Putamen (tissue), 1 donor: ENCODE results near the gene AKR1C4.
"Not testable (repeated sequence)": the region's sequence is repeated elsewhere in the genome, so short reads cannot be mapped to it uniquely, and the experiment has no call there.

ENCODE experiments used
- DNase-seq: peaks from one replicate; pipeline ENCODE4 v3.0.0-alpha.2; 2016; ENCODE audit warnings: low spot score

Gene AKR1C4

DNA sequence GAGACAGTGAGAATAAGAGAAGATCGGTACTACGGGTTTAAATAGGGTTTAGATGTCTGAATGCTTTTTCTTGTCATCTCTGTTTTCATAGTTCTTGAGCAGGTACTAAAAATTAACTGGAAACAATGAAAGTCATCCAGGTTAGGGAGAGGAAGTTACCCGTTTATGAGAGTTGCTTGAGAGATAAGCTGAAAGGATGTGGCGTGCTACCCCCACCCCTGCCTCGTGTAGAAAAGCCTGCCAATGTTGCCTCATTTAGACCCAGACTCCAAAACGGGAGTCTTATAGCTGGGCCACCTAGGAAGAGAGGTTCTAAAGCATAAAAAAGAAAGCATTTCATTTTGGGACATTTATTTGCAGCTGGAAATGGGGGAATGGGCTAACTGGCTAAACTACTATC lies 10.2 kb downstream of the AKR1C4 start:
- DNase-seq, result no peak

DNA sequence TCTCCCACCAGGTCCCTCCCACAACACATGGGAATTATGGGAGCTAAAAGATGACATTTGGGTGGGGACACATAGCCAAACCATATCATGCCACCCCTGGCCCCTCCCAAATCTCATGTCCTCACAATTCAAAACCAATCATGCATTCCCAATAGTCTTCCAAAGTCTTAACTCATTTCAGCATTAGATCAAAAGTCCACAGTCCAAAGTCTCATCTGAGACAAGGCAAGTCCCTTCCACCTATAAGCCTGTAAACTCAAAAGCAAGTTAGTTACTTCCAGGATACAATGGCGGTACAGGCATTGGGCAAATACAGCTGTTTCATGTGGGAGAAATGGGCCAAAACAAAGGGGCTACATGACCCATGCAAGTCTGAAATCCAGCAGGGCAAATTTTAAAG lies 13.1 kb downstream of the AKR1C4 start:
- DNase-seq, result not testable (repeated sequence)

DNA sequence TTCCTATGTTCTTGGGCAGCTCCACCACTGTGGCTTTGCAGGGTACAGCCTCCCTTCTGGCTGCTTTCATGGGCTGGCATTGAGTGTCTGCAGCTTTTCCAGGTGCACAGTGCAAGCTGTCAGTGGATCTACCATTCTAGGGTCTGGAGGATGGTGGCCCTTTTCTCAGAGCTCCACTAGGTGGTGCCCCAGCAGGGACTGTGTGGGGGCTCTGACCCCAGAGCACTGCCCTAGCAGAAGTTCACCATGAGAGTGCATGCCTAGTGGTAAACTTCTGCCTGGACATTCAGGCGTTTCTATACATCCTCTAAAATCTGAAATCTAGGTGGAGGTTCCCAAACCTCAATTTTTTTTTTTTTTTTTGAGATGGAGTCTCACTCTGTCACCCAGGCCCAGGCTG lies 13.6 kb downstream of the AKR1C4 start:
- not testable (repeated sequence) for DNase-seq

DNA sequence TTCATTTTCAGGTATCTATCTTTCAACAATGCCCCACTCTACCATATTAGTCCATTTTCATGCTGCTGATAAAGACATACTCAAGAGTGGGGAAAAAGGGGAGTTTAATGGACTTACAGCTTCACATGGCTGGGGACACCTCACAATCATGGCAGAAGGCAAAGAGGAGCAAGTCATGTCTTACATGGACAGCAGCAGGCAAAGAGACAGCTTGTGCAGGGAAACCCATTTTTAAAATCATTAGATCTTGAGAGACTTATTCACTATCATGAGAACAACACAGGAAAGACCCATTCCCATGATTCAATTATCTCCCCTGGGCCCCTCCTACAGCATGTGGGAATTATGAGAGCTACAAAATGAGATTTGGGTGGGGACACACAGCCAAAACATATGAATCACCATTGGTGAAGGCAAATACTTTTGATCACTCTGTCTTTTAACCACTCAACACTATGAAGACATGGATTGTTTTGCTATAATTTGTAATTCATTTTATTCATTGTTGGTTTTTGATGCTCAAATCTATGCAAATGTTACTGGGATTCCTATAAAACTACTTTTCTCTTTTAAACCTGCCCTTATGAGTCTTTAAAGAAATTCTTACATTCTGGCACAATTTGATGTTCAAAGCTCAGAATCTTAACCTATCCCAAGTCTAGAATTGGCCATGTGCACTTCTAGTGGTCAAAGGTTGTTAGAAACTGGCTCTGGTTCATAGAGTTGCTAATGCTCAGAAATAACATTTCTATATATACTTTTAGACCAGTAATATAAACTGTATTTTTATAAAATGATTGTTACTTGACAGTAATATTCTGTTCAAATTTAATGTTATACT lies 15.3 kb downstream of the AKR1C4 start:
- no peak for DNase-seq

DNA sequence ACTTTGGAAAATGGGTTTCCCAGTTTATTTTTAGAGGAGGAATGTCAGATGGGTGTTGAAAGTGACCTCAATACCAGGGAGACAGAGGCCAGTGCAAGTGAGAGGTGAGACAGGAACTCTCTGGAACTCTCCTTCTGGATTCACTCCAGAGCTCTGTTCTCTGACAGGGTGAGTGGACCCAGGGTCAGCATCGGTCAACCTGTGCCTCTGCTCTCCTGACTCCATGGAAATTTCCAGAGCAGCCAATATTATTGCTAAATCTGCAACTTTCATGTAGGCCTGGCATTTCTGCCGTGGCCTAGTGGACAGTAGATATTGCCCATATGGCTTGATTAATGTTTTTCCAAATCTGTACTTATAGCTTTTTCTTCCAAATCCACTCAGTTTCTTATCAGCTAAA lies 20.2 kb downstream of the AKR1C4 start:
- no peak for DNase-seq

DNA sequence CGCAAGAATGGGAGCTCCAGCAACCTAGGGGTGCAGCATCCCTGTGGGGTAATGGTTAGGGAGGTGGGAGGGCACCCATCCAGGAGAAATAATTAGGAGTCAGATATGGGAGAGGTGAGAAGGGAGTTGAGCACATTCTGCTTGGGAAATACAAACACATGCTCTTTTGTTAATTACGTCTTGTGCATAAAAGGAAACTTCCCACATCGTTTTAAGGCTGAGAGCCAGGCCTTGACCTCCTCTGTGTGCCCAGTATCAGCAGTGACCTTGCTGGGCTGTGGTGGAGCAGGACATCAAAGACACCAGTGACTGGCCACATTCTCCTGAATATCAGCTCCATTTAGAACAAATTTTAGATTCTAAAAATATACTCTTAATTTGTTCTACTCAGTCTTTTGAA lies 22.6 kb downstream of the AKR1C4 start:
- no peak for DNase-seq

DNA sequence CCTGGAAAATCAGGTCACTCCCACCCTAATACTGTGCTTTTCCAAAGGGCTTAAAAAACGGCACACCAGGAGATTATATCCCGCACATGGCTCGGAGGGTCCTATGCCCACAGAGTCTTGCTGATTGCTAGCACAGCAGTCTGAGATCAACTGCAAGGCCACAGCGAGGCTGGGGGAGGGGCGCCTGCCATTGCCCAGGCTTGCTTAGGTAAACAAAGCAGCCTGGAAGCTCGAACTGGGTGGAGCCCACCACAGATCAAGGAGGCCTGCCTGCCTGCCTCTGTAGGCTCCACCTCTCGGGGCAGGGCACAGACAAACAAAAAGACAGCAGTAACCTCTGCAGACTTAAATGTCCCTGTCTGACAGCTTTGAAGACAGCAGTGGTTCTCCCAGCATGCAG lies 26.3 kb downstream of the AKR1C4 start:
- DNase-seq, result not testable (repeated sequence)

DNA sequence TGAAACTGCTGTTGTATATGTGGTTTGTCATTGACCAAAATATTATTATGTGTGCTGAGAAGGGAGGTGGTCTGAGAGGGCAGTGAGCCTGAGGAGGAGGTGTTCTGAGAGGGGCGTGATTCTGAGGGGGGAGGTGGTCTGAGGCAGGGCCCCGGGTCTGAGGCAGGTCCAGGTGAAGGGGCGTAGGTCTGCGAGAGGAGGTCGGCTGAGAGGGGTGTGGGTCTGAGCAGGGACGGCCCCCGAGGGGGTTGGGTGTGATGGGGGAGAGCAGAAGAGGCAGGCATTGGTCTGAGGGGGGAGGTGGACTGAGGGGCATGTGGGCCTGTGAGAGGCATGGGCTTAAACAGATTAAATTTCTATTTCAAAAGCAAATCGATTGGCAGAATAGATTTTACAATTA lies 32.4 kb downstream of the AKR1C4 start:
- DNase-seq, result no peak

DNA sequence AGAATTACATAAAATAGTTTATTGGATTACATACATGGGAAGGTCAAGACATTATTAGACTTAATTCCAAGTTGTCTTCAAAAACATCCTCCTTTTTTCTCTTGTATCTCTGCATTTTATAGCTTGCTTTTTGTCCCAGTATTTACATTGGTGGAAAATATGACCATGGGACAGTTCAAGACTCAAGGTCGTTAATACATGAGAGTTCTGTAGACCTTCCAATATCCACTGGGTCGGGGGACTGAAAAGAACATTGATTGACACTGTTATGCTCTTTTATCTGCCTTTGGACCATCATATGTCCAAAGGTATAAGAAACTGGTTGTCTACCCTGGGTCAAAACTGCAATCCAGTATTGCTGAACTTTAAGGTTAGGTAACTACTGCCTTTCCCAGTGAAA lies 36.7 kb downstream of the AKR1C4 start:
- DNase-seq, result no peak

DNA sequence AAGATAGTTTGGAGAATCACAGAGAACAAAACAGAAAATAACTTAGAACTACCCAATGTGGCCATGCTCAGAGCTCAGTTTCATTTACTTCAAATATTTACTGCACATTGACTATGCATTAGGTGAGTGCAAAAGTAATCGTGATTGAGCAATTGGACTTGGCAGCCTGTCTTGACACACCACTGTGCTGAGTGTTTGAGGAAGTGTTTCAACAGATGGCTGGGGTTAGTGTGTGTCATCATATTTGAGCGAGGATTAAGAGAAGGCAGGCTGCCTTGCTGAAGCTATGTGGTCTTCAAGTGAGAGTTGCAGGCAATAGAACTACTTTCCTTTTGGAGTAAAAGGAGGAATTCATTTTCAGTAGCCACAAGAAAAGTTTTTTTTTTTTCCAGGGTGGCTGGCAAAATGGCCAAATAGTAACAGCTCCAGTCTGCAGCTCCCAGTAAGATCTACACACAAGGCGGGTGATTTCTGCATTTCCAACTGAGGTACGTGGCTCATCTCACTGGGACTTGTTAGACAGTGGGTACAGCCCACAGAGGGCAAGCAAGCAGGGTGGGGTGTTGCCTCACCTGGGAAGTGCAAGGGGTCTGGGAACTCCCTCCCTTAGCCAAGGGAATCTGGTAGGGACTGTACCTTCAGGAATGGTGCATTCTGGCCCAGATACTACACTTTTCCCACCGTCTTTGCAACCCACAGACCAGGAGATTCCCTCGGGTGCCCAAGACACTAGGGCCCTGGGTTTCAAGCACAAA lies 37.6 kb downstream of the AKR1C4 start:
- DNase-seq, result no peak

DNA sequence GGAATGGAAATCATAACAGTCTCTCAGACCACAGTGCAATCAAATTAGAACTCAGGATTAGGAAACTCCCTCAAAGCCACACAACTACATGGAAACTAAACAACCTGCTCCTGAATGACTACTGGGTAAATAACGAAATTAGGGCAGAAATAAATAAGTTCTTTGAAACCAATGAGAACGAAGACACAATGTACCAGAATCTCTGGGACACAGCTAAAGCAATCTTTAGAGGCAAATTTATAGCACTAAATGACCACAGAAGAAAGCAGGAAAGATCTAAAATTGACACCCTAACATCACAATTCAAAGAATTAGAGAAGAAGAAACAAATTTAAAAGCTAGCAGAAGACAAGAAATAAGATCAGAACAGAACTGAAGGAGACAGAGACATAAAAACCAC lies 40.9 kb downstream of the AKR1C4 start:
- DNase-seq, result not testable (repeated sequence)

DNA sequence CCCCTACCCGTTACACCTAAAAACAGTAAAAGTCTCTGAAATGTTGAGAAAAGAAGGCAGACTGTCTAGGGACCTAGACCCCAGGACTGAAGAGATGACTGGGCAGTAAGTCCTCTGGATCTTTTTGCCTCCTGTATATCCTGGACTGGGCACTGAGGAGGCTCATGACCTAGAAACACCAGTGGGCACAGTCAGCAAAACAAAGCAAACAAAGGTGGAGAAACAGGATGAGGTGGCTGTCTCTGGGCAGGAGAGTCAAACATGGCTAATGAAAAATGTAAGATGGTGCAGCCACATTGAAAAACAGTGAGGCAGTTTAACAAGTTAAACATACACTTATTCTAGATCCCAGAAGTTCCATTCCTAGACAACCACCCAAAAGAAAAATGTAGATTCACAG lies 45.9 kb downstream of the AKR1C4 start:
- no peak for DNase-seq

DNA sequence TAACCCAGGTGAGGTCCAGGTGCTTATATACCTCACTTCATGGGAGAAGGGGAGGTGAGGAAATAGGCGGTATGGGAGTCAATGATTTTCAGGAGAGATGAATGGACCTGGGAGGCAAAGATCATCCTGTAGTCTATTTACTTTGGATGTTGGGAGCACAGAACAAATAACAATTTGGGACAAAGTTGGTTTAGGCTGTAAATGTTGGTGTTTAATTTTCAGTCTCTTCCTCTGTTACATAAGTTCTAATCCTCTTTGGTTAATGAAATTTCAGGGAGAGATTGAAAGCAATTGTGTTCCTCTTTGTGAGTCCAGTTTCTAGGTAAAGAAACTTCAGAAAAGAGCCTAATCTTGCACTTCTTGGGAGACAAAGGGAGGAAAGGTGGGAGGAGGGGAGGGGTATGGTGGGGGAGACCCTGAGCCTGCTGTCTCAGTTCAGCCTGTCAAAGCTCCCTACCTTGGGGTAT lies 46.9 kb downstream of the AKR1C4 start:
- no peak for DNase-seq

DNA sequence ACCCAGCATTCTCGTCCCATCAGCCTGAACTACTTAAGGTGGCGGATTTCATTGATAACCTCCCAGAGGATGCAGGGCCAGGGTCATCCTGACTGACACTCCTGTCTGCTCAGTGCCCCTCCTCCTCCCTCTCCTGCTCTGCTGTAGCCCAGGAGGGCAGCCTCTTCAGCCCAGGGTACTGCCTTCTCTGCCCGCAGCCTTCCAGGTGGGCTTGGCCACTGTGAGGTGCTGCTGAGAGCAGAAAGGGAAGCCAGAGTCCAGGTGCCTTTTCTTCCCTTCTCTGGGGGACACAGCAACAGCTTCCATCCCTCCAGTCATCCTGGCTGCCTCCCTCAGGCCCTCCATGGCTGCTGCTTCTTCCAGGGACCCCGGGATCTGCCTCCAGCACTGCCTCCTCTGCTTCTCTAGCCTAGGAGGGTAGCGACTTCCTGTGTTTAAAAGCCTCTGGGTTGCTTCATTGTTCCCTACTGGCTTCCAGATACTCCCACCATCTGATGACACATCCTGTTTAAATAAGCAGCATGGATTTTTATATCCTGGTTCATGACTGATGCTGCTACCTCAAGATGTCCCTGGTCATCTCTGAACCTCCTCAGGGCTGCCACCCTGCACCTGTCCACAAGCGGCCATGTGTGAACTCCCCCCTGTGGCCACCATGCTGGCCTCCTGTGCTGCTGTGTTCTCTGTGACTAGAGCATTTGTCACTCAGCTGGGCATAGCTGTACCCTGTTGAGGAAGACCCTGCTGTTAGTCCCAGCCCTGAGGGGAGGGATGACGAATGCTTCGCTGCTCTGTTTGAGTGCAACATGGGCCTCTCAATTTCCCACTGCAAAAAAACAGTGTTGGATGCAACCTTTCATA lies 55.8 kb downstream of the AKR1C4 start:
- DNase-seq, result no peak

DNA sequence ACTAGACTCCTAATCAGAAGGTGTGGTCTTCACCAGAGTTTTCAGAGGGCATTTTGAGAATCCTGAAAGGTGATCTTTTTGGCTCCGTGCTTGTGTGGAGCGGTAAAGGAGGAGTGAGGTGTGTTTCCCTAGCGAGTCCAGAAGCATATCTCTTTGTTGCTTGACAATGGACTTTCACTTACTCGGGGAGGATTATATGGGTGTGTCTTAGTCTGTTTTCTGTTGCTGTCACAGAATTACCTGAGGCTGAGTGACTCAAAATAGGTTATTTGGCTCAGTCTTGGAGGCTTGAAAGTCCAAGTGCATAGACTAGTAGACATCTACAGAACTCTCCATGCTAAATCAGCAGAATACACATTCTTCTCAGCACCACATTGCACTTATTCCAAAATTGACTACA lies 57.9 kb downstream of the AKR1C4 start:
- DNase-seq, result no peak

DNA sequence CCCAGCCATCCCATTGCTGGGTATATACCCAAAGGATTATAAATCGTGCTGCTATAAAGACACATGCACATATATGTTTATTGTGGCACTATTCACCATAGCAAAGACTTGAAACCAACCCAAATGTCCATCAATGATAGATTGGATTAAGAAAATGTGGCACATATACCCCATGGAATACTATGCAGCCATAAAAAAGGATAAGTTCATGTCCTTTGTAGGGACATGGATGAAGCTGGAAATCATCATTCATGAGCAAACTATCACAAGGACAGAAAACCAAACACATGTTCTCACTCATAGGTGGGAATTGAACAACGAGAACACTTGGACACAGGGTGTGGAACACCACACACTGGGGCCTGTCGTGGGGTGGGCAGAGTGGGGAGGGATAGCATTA lies 61.1 kb downstream of the AKR1C4 start:
- not testable (repeated sequence) for DNase-seq

DNA sequence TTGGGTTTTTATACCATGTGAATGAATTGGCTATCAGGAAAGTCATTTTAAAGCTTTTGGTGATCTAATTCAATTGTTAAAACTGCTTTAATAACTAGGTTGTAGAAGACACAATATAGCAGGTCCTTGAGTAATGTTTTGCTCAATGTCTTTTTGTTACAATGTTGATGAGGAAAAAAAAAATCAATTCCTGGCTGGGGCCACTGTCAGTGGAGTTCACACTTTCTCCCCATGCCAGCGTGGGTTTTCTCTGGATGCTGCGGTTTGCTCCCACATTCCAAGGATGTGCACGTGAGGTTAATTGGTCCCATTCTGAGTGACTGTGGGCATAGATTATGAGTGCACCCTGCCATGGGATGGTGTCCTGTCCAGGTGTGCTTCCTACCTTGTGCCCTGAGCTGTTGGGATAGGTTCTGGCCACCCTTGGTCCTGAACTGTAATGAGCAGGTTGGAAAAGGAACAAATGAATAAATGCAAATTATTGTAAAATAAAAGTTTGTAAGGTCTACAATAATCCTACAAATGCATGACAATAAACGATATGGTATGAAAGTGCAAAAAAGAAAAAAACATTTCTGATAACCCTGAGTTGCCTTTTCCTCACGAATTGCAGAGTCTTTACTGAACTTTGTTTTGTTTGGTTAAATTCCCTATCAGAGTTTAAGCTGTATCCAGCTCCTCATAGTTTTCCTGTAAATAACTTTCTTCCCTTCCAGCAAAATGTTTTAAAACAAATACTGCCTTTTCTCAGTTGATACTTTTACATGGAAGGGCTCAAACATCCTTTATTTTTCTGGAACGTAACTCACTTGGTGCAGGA lies 62.7 kb downstream of the AKR1C4 start:
- DNase-seq, result no peak

DNA sequence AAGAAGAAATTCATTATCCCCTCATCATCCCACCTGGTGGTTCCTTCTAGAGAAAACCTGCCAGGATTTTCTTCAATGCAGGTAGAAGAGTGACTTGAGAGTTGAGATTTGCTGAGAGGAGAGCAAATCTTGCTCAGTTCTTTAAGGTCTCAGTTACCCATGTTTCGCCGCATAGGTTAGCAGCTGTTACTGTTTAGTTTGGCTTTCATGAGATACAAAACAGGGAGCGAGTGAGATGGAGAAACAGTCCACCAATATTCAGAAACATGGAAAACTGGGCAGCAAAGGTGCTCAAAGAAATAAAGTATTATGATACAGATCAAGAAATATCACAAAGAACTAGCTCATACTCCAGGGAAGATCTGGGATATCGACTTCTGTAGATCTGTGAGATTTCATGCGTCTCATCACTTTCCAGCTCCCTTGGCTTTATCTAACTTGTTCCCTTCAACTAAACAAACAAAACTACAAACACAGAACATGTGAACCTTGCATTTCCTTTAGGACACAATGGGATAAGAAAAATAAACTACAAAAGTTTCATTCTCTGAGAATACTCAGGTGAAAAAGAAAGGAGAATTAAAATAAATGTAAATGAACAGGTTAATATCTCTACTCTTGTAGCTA lies 63.4 kb downstream of the AKR1C4 start:
- no peak for DNase-seq

DNA sequence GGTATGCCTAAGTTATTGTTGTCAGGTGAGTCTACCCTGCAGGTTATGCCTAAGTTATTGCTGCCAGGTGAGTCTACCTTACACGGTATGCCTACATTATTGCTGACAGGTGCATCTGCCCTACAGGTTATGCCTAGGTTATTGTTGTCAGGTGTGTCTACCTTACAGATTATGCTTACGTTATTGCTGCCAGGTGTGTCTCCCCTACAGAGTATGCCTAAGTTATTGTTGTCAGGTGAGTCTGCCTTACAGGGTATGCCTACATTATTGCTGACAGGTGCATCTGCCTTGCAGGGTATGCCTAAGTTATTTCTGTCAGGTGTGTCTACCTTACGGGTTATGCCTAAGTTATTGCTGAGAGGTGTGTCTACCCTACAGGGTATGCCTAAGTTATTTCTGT lies 64.2 kb downstream of the AKR1C4 start:
- no peak for DNase-seq

DNA sequence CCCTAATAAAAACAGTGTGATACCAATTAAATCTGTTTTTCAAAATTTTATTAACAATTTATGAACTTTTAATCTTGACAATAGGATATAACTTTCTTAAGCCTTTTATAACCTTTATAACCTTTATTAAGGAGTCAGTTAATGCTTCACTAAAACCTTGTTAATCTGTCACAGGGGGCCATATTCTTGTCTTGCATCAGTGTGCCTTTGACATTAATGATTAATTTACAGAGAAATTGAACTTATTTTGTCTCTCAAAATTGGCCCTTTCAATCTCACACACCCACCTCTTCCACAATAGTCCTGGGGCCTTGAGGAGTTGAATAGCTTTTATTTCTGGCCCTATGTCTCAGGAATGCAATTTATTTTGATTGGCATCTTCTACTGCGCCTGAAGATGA lies 68.5 kb downstream of the AKR1C4 start:
- no peak for DNase-seq

DNA sequence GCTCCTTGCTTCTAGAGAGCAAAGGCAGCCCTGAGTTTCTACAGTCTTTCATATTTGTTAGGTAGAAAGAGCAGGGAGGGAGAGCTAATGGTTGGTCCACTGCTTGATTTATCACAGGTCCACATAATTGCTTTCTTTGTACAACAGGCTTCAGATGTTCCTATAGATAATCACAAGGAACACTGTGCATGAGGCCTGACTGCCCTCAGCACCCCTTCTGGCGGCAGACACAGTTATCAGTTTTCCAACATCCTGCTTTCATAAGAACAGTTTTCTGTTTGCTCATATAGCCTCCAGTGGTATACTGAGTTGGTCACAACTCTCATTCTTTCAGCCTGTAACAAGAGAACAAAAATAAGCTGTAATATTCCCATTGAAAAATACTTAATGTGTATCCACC lies 69.7 kb downstream of the AKR1C4 start:
- no peak for DNase-seq
